DMS153 (cell line): ENCODE data around the gene RIMS3.
"Not testable (repeated sequence)": the region's sequence is repeated elsewhere in the genome, so short reads cannot be mapped to it uniquely, and the experiment has no call there.

Experiments
- DNase-seq: peaks from one replicate; lab custom pipeline; 2025; lab: John Stamatoyannopoulos, UW

The RIMS3 gene

DNA sequence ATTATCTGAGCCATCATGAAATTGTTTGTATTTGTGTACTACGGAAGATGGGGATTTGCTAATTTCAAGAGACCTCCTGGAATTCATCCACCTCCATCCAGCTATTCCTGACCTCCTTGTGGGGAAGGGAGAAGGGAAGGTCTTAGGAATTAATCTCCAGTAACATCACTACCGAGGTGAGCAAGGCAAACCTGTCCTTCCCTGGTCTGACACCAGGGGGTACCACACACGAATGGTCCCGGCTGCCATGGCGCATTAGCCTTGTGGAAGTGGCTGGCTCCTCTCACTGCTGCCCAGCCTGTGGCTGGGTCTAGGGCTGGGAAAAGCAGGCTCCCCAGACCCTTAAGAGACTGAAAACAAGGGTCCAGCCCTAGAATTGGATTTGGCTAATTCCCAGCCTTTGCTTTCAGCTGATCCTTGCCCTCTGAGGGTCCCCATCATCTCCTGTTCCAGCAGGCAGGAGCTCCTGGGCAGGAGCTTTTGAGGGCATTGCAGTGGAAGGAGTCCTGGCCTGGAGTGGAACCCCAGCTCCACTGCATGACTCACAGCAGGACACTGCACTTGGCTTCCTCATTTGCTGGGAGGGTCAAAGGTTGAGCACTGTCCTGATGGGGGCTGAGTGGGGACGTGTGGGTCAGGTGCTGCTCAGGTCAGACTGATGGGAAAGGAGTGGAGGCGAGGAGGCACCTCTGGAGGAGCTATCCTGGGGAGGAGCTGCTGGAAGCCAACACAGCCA, 34.8 kb downstream of the RIMS3 start:
- peak; percentile 62 for DNase-seq

DNA sequence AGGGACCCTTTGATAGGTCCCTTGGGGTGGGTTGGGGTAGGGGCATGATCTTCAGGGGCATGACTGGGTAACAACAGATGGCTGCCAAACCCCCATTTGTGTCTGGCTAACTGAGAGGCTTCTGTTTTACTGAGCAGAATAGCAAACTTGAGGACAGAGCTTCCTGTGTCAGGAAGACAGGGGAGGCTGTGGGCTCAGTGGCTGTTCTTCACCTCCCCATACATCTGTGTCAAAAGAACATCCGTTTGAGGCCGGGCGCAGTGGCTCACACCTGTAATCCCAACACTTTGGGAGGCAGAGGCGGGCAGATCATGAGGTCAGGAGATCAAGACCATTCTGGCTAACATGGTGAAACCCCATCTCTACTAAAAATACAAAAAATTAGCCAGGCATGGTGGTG, 35.9 kb downstream of the RIMS3 start:
- not testable (repeated sequence) for DNase-seq

GRCh38 chr1:40628903-40629292, 36.6 kb downstream of the RIMS3 start:
- DNase-seq = no peak

DNA sequence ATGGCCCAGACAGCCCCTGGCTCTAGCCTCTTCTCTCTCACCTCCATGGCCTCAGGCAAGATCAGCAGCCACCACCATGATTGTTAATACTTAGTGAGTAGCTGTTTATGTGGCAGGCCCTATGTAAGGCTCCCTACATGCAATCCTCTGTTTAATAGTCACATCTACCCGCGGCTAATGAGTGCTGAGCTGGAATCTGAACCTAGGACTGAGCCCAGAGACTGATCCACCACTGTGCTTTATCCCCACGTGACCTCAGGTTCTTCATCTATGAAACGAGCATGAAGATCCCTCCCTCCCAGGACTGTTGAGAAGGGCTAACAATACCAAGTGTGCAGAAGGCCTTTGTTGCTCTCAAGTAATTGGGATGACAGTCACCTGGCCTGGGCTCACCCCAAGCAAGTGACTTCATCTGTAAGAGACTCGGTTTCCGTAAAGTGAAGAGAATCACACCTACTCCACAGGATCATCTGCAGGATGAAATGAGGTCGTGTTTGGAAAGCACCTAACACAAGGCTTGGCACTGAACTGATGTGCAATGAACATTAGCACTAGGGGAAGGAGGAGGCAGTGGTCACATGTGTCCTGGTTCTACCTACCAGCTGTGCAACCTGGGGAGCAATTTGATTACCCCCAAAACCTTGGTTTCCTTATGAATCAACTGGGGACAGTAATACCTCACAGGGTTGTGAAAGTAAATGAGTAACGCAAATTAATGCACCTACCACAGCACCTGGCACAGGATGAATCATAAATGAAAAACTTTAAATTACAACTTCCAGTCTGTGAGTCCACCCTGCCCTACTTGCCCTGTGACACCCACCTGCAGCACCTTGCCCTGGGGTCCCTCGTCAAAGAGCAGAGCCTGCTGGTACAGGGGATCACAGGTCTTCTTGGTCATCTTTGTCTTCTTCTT, 37.2 kb downstream of the RIMS3 start:
- DNase-seq = no peak

- DNase-seq = no peak
Measured at GRCh38 chr1:40626383-40626770, 39.1 kb downstream of the RIMS3 start.

- no peak for DNase-seq
Measured at GRCh38 chr1:40625476-40626382, 39.8 kb downstream of the RIMS3 start.

DNA sequence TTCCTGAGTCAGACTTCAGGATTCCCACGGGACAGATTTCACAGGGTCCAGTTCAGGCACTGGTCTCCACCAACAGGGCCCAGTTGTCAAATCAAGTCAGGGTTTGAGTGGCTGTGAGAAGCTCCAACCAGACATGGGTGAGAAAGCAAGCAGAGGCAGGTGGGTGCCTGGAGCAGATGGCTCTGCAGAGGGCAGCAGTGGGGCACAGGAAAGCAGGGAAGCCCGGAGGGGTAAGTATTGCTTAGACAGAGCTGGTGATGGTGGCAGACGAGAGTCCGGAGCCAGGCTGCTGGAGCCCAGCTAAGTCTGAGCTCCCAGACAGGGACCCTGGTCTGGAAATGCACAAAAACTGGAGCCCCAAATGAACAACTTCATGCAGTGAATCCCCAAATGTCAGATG, 40.4 kb downstream of the RIMS3 start:
- peak; percentile 59 for DNase-seq

DNA sequence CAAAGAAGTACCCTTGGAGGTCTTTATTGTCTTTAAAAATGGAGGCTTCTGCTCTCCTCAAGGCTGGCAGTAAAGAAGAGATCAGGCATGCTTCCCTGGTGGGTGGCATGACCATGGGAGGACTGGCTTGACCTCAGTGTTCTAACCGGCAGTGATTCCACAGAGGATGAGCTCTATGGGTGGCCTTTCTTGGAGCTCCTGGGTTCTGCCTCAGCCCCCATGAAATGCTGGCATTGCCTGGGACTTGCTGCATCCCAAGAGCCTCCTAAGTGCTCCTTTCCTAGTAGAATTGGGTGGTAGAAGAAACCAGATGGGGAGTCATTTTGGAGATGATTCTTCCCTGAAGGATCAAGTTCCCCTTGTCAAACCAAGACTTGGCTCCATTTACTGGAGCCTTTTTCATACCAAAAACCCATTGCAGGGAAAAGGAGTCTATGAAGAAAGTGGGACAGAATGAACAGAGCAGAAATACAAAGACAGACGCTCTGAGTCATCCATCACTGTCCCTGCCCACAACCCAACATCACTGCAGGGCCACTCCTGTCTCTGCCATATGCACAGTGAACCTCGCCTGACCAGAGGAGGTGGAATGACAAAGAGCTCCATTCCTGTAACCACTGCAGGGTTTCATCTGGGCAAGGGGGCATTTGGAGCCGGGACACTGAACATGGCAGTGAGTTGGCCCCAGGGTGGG, 42.4 kb downstream of the RIMS3 start:
- no peak for DNase-seq

- DNase-seq = no peak
Measured at GRCh38 chr1:40621821-40622450, 43.5 kb downstream of the RIMS3 start.

GRCh38 chr1:40620586-40621210, 44.8 kb downstream of the RIMS3 start:
- DNase-seq = no peak

GRCh38 chr1:40620150-40620549, 45.3 kb downstream of the RIMS3 start:
- DNase-seq = no peak

DNA sequence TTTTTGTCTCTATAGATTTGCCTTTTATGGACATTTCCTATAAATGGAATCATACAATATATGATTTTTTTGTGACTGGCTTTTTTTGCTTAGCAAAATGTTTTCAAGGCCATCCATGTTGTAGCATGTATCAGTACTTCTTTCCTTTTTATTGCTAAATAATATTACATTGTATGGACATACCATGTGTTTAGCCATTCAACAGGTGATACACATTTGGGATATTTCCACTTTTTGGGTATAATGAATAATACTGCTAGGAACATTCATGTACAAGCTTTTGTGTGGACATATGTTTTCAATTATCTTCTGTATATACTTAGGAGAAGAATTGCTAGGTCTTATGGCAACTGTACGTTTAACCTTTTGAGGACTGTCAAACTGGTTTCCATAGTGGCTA, 47.4 kb downstream of the RIMS3 start:
- DNase-seq = no peak

GRCh38 chr1:40612345-40612831, 53.1 kb downstream of the RIMS3 start:
- peak; percentile 88 for DNase-seq

DNA sequence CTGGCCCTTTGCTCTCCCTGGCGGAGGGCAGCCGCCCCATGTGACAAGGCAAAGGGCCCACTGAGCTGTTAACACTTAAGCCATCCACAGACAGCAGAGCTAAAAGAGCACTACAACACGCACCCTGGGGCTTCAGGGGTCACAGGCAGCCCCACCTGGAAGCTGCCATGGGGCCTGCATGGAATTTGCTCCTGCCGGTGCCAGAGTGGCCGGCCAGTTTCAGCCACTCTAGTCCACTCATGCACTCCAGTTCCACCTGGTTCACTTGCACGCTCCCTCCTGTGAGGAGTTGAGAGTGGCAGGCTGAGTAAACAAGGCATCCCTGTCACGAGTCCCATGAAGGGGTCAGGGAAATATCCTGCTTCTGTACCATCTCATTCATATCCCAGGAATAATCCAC, 55.3 kb downstream of the RIMS3 start:
- DNase-seq = no peak

DNA sequence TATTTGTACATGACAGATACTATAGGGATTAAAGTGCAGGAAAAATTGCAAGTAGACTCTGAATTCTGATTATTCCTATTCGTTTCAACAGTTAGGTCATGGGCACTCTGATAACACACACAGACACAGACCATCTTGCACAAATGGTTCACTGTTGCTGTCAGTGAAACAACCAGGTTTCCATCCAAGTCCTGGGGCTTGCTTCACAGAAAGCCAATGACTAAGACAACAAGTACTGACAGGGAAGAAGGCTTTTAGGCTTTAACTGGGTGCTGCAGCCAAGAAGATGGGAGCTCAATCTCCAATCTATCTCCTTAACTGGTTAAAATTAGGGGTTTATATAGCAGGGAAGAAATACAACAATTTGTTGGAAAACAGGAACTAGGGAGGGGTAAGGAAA, 57.6 kb downstream of the RIMS3 start:
- DNase-seq = no peak

DNA sequence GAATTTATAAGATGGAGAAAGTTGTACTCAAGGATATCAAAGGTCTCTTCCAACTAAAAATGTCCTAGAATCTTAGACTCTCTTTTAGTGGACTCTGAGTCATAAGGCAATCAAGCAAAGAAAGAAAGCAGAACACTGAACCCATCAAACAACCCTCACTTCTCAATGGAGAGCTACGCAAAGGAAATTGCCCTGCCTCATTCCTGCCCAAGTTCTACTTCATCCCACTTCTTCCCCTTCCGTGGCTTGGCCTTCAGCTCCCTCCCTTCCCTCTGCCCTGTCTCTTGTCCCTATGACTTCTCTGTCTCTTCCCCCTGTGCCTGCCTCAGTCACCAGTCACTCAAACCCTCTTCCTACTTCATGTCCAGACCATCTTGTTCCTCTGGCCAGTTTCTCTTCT, 58.5 kb downstream of the RIMS3 start:
- no peak for DNase-seq

DNA sequence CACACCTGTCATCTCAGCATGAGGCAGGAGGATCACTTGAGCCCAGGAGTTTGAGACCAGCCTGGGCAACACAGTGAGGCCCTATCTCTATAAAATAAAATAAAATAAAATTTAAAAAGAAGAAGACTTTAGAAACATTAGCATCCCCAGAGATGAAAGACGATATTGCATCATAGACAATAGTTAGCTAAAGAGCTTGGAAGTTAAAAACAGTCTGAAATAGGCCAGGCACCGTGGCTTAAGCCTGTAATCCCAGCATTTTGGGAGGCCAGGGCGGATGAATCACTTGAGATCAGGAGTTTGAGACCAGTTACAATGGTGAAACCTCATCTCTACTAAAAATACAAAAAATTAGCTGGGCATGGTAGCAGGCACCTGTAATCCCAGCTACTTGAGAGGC, 59.3 kb downstream of the RIMS3 start:
- no peak for DNase-seq

DNA sequence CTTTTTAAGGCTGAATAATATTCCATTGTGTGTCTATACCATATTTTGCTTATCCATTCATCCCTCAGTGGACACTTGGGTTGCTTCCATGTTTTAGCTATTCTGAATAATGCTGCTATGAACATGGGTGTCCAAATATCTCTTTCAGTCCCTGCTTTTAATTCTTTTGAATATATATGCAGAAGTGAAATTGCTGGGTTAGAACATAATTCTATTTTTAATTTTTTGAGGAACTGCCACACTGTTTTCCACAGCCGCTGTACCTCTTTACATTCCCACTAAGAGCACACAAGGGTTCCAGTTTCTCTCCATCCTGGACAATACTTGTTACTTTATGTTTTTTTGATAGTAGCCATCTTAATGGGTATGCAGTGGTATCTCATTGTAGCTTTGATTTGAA, 65.6 kb downstream of the RIMS3 start:
- DNase-seq = no peak

DNA sequence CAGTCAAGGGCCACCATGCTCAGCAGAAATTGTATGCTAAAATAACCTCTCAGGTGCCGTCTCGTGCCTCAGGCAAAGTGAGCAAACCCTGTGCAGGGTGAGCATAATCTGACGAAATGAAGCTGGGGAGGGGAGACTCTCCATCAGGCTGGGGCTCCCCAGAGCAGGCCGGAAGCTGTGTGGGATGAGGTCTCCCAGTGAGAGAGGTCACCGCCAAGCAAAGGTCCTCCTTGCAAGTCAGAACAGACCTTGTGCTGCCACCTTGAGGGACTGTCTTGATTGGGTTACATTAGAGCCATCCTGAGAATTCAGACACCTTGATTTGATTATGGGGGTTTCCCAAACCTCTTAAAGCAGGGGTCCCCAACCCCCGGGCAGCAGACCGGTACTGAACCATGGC, 69.9 kb downstream of the RIMS3 start:
- DNase-seq = no peak

DNA sequence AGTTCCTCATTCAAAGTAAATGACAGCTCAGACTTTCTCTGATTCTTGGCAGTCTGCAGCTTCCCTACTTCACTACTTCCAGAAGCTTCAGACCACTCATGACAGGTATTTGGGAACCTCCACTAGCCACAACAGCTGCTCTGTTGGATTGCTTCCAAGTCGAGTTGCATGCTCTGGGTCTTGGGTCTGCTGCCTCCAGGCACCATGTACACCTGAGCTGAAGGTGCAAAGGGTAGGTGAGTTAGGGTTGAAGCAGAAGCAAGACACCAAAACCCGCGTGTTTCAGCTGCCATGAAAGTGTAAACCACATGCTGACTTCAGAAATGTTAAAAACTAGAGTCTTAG, 71.3 kb downstream of the RIMS3 start:
- DNase-seq = no peak
